ENCODE results near the gene COX19. TPM values are rescaled to one million over a fixed set of nuclear protein-coding genes. Genes with fewer than 3 reads are reported as not detected.

Gene COX19
- total and polyA plus RNA-seq, 2 of the 13 experiments (the other 11 are each of a cell fraction or from before 2014, with no cell fraction given), result 11.5 to 21.7 TPM

DNA sequence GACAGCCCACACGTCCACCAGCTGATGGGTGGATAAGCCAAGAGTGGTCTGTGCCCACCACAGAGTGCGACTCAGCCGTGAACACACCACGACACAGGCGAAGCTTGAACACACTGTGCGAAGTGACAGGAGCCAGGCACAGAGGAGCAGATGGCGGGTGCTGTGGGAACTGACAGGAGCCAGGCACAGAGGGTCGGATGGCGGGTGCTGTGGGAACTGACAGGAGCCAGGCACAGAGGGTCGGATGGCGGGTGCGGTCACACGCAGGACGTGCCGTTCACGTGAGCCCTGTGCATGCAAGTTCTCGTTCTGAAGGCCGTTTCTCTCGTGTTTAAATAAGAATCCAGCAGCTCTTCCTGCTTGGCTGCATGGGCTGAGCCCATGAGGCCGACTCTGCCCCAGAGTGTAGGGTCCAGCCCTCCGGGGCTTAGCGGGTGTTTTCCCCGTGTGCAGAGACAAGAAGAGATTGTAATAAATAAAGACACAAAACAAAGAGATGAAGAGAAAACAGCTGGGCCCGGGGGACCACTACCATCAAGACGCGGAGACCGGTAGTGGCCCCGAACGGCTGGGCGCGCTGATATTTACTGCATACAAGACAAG lies 15.0 kb downstream of the COX19 start (continued):
- TF ChIP-seq KDM6A (CRISPR knock-in tag; IDR thresholded peaks at IDR 0.05; ENCODE audit: low read depth) (no peak), SP2 (CRISPR knock-in tag; IDR thresholded peaks at IDR 0.05) (no peak), HCFC1 (IDR thresholded peaks at IDR 0.05; ENCODE audit: low read depth, low read length) (no peak), ZSCAN12 (CRISPR knock-in tag; IDR thresholded peaks at IDR 0.05) (no peak), ZFP82 (CRISPR knock-in tag; IDR thresholded peaks at IDR 0.05; ENCODE audit: borderline replicate concordance) (no peak), ZNF747 (CRISPR knock-in tag; IDR thresholded peaks at IDR 0.05; ENCODE audit: borderline replicate concordance) (peak; percentile 85), PHB2 (IDR thresholded peaks at IDR 0.05; ENCODE audit: partially characterized antibody) (no peak), ZNF34 (CRISPR knock-in tag; IDR thresholded peaks at IDR 0.05; ENCODE audit: borderline replicate concordance) (no peak), SALL1 (CRISPR knock-in tag; IDR thresholded peaks at IDR 0.05) (peak; percentile 96), HDAC2 (CRISPR knock-in tag; IDR thresholded peaks at IDR 0.05) (peak; percentile 58; the same call in 1 of the 2 replicates), RNF2 (conservative IDR thresholded peaks at IDR 0.05; ENCODE audit: low read depth) (no peak; the same call in 1 of the 2 replicates), ZNF484 (CRISPR knock-in tag; IDR thresholded peaks at IDR 0.05; ENCODE audit: borderline replicate concordance, low read depth) (no peak), MTA1 (CRISPR knock-in tag; IDR thresholded peaks at IDR 0.05; ENCODE audit: borderline replicate concordance) (peak; percentile 90; the same call in 1 of the 2 replicates), ZMAT3 (CRISPR knock-in tag; conservative IDR thresholded peaks at IDR 0.05) (peak; percentile 78; the same call in 1 of the 2 replicates), PHF5A (CRISPR knock-in tag; IDR thresholded peaks at IDR 0.05; ENCODE audit: low read depth, unreplicated experiment) (no peak), FOXA3 (CRISPR knock-in tag; IDR thresholded peaks at IDR 0.05) (peak; percentile 45)
- TF ChIP-seq, protein P1, sequence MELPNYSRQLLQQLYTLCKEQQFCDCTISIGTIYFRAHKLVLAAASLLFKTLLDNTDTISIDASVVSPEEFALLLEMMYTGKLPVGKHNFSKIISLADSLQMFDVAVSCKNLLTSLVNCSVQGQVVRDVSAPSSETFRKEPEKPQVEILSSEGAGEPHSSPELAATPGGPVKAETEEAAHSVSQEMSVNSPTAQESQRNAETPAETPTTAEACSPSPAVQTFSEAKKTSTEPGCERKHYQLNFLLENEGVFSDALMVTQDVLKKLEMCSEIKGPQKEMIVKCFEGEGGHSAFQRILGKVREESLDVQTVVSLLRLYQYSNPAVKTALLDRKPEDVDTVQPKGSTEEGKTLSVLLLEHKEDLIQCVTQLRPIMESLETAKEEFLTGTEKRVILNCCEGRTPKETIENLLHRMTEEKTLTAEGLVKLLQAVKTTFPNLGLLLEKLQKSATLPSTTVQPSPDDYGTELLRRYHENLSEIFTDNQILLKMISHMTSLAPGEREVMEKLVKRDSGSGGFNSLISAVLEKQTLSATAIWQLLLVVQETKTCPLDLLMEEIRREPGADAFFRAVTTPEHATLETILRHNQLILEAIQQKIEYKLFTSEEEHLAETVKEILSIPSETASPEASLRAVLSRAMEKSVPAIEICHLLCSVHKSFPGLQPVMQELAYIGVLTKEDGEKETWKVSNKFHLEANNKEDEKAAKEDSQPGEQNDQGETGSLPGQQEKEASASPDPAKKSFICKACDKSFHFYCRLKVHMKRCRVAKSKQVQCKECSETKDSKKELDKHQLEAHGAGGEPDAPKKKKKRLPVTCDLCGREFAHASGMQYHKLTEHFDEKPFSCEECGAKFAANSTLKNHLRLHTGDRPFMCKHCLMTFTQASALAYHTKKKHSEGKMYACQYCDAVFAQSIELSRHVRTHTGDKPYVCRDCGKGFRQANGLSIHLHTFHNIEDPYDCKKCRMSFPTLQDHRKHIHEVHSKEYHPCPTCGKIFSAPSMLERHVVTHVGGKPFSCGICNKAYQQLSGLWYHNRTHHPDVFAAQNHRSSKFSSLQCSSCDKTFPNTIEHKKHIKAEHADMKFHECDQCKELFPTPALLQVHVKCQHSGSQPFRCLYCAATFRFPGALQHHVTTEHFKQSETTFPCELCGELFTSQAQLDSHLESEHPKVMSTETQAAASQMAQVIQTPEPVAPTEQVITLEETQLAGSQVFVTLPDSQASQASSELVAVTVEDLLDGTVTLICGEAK (IDR thresholded peaks at IDR 0.05), result no peak
- TF ChIP-seq, protein P1 (CRISPR knock-in tag; IDR thresholded peaks at IDR 0.05), result peak; percentile 45; the same call in 1 of the 2 replicates
- TF ChIP-seq, protein P2, sequence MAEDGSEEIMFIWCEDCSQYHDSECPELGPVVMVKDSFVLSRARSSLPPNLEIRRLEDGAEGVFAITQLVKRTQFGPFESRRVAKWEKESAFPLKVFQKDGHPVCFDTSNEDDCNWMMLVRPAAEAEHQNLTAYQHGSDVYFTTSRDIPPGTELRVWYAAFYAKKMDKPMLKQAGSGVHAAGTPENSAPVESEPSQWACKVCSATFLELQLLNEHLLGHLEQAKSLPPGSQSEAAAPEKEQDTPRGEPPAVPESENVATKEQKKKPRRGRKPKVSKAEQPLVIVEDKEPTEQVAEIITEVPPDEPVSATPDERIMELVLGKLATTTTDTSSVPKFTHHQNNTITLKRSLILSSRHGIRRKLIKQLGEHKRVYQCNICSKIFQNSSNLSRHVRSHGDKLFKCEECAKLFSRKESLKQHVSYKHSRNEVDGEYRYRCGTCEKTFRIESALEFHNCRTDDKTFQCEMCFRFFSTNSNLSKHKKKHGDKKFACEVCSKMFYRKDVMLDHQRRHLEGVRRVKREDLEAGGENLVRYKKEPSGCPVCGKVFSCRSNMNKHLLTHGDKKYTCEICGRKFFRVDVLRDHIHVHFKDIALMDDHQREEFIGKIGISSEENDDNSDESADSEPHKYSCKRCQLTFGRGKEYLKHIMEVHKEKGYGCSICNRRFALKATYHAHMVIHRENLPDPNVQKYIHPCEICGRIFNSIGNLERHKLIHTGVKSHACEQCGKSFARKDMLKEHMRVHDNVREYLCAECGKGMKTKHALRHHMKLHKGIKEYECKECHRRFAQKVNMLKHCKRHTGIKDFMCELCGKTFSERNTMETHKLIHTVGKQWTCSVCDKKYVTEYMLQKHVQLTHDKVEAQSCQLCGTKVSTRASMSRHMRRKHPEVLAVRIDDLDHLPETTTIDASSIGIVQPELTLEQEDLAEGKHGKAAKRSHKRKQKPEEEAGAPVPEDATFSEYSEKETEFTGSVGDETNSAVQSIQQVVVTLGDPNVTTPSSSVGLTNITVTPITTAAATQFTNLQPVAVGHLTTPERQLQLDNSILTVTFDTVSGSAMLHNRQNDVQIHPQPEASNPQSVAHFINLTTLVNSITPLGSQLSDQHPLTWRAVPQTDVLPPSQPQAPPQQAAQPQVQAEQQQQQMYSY (CRISPR knock-in tag; IDR thresholded peaks at IDR 0.05), result no peak
